ENCODE results near the gene RHAG. TPM values are rescaled to one million over a fixed set of nuclear protein-coding genes. Genes with fewer than 3 reads are reported as not detected.
"Not testable (repeated sequence)": the region's sequence is repeated elsewhere in the genome, so short reads cannot be mapped to it uniquely, and the experiment has no call there.

RHAG gene
- total RNA-seq, 1 experiment from 2014 or later: 0.57 TPM

- Histone ChIP-seq H3K9me3 (ENCODE audit: control insufficient read depth in 1 of 2, insufficient read depth in 1 of 2, low read depth in 1 of 2, low read length in 2 of 2) (no peaks in the 10 kb centered on the region), H3K9me2 (ENCODE audit: insufficient read depth) (no peaks in the 10 kb centered on the region), H3K27me3 (ENCODE audit: insufficient read depth, low read length) (no peaks in the 10 kb centered on the region), H3K9ac (ENCODE audit: low read length) (no peak overlapping the region), H3K4me3 (replicated peaks in 1 of 2; ENCODE audit: low read depth in 1 of 2, low read length in 2 of 2) (no peak overlapping the region), H3K79me2 (ENCODE audit: insufficient read depth, low read length) (no peaks in the 10 kb centered on the region), H3K4me2 (ENCODE audit: low read length) (no peak overlapping the region), H3K4me1 (ENCODE audit: control insufficient read depth in 1 of 2, insufficient read depth in 2 of 2, low read length in 2 of 2) (peaks cover 6 to 8% of the 10 kb centered on the region in 2 experiments; a peak in 2 of 4 replicates), H3K36me3 (ENCODE audit: control insufficient read depth in 1 of 2, insufficient read depth in 2 of 2, low read length in 2 of 2) (no peaks in the 10 kb centered on the region), H3K27ac (ENCODE audit: low read depth, low read length) (no peak overlapping the region), H4K20me1 (ENCODE audit: insufficient read depth) (no peaks in the 10 kb centered on the region), H2AFZ (ENCODE audit: low read depth, low read length, poor library complexity, severe bottlenecking) (no peak overlapping the region)
- DNase-seq (ENCODE audit: low read depth, low spot score): no peak
- ATAC-seq: no peak
- TF ChIP-seq TCF7L2 (IDR thresholded peaks at IDR 0.05; ENCODE audit: borderline replicate concordance, extremely low read depth, insufficient read depth, insufficient read length) (no peak), CEBPB (IDR thresholded peaks at IDR 0.05; ENCODE audit: low read depth) (no peak), RAD21 (IDR thresholded peaks at IDR 0.05; ENCODE audit: low read depth) (no peak), SIN3A (IDR thresholded peaks at IDR 0.05; ENCODE audit: low read depth) (no peak), ELF1 (IDR thresholded peaks at IDR 0.05; ENCODE audit: borderline replicate concordance, low read depth) (no peak), ZBTB33 (IDR thresholded peaks at IDR 0.05; ENCODE audit: extremely low read depth, insufficient replicate concordance, low read length) (no peak), EGR1 (IDR thresholded peaks at IDR 0.05; ENCODE audit: low read depth) (no peak), EZH2phosphoT487 (IDR thresholded peaks at IDR 0.05; ENCODE audit: borderline replicate concordance) (no peak), SP1 (IDR thresholded peaks at IDR 0.05; ENCODE audit: low read depth) (no peak), SRF (IDR thresholded peaks at IDR 0.05; ENCODE audit: low read depth) (no peak), ATF3 (IDR thresholded peaks at IDR 0.05) (no peak)
- ChIA-PET RAD21 (ENCODE audit: low non-redundant PET in 1 of 2, low total read pairs in 2 of 2, uncharacterized antibody in 2 of 2, unreplicated experiment in 2 of 2) (no interaction called here), CTCF (no interaction called here), POLR2A (no interaction called here)
- no TSS peak for BruUV-seq (replicated peaks)
- intact Hi-C loops (cut with micrococcal nuclease): loop anchor here (10.0 kb wide), 1 partner anchor 1833 kb away; the partner anchor contains the start of gene OPN5
Observed at GRCh38 chr6:49618257-49618656, 18.4 kb downstream of the RHAG start.

GRCh38 chr6:49614144-49614543 is 22.5 kb downstream of the RHAG start:
- RAD21 ChIA-PET (ENCODE audit: low non-redundant PET in 1 of 2, low total read pairs in 2 of 2, uncharacterized antibody in 2 of 2, unreplicated experiment in 2 of 2); ATAC-seq; H3K27ac ChIP-seq (ENCODE audit: low read depth, low read length); POLR2A ChIA-PET; BruUV-seq (replicated peaks); H2AFZ ChIP-seq (ENCODE audit: low read depth, low read length, poor library complexity, severe bottlenecking); DNase-seq (ENCODE audit: low read depth, low spot score); H3K4me3 ChIP-seq (replicated peaks in 1 of 2; ENCODE audit: low read depth in 1 of 2, low read length in 2 of 2); H3K9me3 ChIP-seq (ENCODE audit: control insufficient read depth in 1 of 2, insufficient read depth in 1 of 2, low read depth in 1 of 2, low read length in 2 of 2); H3K9me2 ChIP-seq (ENCODE audit: insufficient read depth); H4K20me1 ChIP-seq (ENCODE audit: insufficient read depth); H3K9ac ChIP-seq (ENCODE audit: low read length); H3K4me1 ChIP-seq (ENCODE audit: control insufficient read depth in 1 of 2, insufficient read depth in 2 of 2, low read length in 2 of 2); H3K79me2 ChIP-seq (ENCODE audit: insufficient read depth, low read length); H3K36me3 ChIP-seq (ENCODE audit: control insufficient read depth in 1 of 2, insufficient read depth in 2 of 2, low read length in 2 of 2); H3K27me3 ChIP-seq (ENCODE audit: insufficient read depth, low read length); CTCF ChIA-PET; H3K4me2 ChIP-seq (ENCODE audit: low read length): not testable (repeated sequence)
- intact Hi-C loops (cut with micrococcal nuclease): loop anchor here (10.0 kb wide), 1 partner anchor 1829 kb away; the partner anchor contains the start of gene OPN5
